Vagina (tissue), 2 donors: ENCODE results near the gene DPP10. TPM values are rescaled to one million over a fixed set of nuclear protein-coding genes. Genes with fewer than 3 reads are reported as not detected.

Experiments
- DNase-seq, 2 donors: peaks; one replicate each; pipeline ENCODE4 v3.0.0-alpha.2; 2017; ENCODE audit errors: extremely low spot score in 2 of 2
- H3K27ac ChIP-seq: fragments of 200-600 bp; sonication (generic); one replicate; pipeline ENCODE4 v1.5.1; 2019
- H3K27me3 ChIP-seq: fragments of 200-600 bp; sonication (generic); one replicate; pipeline ENCODE4 v1.5.1; 2019
- H3K36me3 ChIP-seq, 2 donors: fragments of 200-600 bp; sonication (generic); one replicate each; pipeline ENCODE4 v1.5.1; 2017 to 2019
- H3K4me1 ChIP-seq: fragments of 200-600 bp; sonication (generic); one replicate; pipeline ENCODE4 v1.5.1; 2019
- H3K4me3 ChIP-seq, 2 donors: fragments of 200-600 bp; sonication (generic); 1 replicate in 1 of 2; 2 replicates in 1 of 2; pipeline ENCODE4 v1.5.1; 2016 to 2019
- H3K9me3 ChIP-seq: fragments of 200-600 bp; sonication (generic); one replicate; pipeline ENCODE4 v1.5.1; 2019
- CTCF ChIP-seq, 3 experiments: fragments of 450-650 bp in 2 of 3; fragments of 200-600 bp in 1 of 3; sonication (generic) in 1 of 3; IDR thresholded peaks; one replicate each; pipeline ENCODE4 v1.5.1; 2017 to 2019; ENCODE audit warnings: antibody characterized with exemption in 3 of 3, mild to moderate bottlenecking in 2 of 3, moderate library complexity in 2 of 3
- POLR2A ChIP-seq, 2 donors: fragments of 450-650 bp; IDR thresholded peaks; one replicate each; pipeline ENCODE4 v1.6.1; 2017; ENCODE audit warnings: antibody characterized with exemption in 2 of 2, mild to moderate bottlenecking in 2 of 2, moderate library complexity in 2 of 2
- POLR2AphosphoS5 ChIP-seq, 2 donors: sonication (generic); formaldehyde crosslinking; IDR thresholded peaks; one replicate each; pipeline ENCODE4 v1.9.0; 2017; ENCODE audit warnings: antibody characterized with exemption in 2 of 2, mild to moderate bottlenecking in 2 of 2, low read depth in 1 of 2; ENCODE audit not compliant: insufficient read depth in 1 of 2
- intact Hi-C: fragments of 100-400 bp; cut with DNase I; formaldehyde crosslinking; loops from one replicate; pipeline ENCODE4 v1.15.1; 2023
- total RNA-seq: library from RNA; depleted of rRNA; stranded (reverse); fragments of >200 nt; gene quantifications from one replicate; pipeline ENCODE4 v1.2.3, GENCODE V29; 2016

The DPP10 gene
- total RNA-seq, 1 donor from 2014 or later: not detected

DNA sequence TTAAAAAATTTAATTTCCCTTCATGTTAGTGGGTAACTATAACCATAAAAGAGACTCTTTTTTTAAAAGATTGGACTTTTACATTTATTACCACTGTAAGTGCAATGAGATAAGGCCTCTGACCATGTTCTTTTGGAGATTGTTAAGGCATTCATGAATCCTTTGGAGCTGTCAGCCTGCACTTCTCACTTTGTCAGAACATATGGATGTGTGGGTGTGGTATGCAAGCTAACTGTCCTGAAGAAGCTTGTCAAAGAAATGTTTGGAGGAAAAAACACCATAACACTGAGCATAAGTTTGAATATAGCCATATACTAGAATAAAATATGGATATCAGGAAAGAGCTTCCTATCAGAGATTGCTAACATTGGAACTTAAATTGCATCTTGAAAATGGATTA lies 754.1 kb downstream of the DPP10 start:
- no peaks in the 10 kb centered on the region for H3K36me3 ChIP-seq

DNA sequence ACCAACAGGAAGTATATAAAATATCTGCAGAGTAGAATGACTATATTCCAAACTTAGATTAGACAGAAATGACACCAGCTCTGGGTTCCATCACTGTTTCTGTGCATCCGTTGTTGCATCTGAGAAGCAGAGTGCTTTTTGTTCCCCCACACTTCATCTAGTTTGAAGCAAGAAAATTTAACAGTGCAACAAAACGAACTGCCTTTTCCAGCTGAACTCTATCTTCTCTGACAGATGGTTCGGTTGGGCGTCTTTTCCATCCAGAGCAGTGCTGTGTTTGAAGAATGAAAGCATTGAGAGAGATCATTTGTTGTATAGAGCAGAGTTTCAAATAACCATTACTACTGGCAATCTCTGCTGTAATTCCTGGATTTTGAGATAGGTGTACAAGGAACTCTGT lies 757.5 kb downstream of the DPP10 start:
- TF ChIP-seq CTCF (IDR thresholded peaks at IDR 0.05) (no peak), POLR2AphosphoS5 (IDR thresholded peaks at IDR 0.05; ENCODE audit: insufficient read depth in 1 of 2, low read depth in 1 of 2) (no peak), POLR2A (IDR thresholded peaks at IDR 0.05) (no peak)
- intact Hi-C loops: no loop called here
- Histone ChIP-seq H3K27me3 (no peaks in the 10 kb centered on the region), H3K9me3 (no peaks in the 10 kb centered on the region), H3K4me1 (no peaks in the 10 kb centered on the region), H3K4me3 (no peak overlapping the region), H3K36me3 (no peaks in the 10 kb centered on the region), H3K27ac (no peak overlapping the region)
- DNase-seq: no peak

More for the DNA sequence above, 754.1 kb downstream of the DPP10 start:
- intact Hi-C loops: no loop called here
- H3K9me3 ChIP-seq: no peaks in the 10 kb centered on the region
- no peaks in the 10 kb centered on the region for H3K27me3 ChIP-seq
- no peak overlapping the region for H3K27ac ChIP-seq
- H3K4me1 ChIP-seq: no peaks in the 10 kb centered on the region
- no peak overlapping the region for H3K4me3 ChIP-seq
- TF ChIP-seq POLR2AphosphoS5 (IDR thresholded peaks at IDR 0.05; ENCODE audit: insufficient read depth in 1 of 2, low read depth in 1 of 2) (no peak), POLR2A (IDR thresholded peaks at IDR 0.05) (no peak), CTCF (IDR thresholded peaks at IDR 0.05) (no peak)
- DNase-seq: no peak

DNA sequence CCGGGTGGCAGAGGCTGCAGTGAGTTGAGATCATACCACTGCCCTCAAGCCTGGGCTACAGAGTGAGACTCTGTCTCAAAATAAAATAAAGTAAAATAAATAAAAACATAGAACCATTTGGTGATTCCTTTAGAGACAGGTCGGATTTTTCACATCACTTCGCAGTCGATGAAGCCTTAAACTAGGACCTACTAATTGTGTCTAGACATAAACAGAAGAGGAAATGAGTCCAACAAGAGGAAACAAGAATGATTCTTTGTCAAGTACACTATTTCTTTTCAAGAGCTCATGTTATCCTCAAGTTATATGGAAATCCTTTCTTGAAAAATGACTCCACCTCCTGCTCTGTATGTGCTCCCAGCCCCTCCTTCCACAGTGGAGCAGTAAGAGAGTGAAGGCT lies 758.9 kb downstream of the DPP10 start:
- Histone ChIP-seq H3K27me3 (no peaks in the 10 kb centered on the region), H3K4me1 (no peaks in the 10 kb centered on the region), H3K4me3 (no peak overlapping the region), H3K27ac (no peak overlapping the region), H3K9me3 (no peaks in the 10 kb centered on the region), H3K36me3 (no peaks in the 10 kb centered on the region)
- intact Hi-C loops: no loop called here
- no peak for TF ChIP-seq POLR2A (IDR thresholded peaks at IDR 0.05)
- no peak for TF ChIP-seq POLR2AphosphoS5 (IDR thresholded peaks at IDR 0.05; ENCODE audit: insufficient read depth in 1 of 2, low read depth in 1 of 2)
- no peak for TF ChIP-seq CTCF (IDR thresholded peaks at IDR 0.05)
- DNase-seq: no peak

DNA sequence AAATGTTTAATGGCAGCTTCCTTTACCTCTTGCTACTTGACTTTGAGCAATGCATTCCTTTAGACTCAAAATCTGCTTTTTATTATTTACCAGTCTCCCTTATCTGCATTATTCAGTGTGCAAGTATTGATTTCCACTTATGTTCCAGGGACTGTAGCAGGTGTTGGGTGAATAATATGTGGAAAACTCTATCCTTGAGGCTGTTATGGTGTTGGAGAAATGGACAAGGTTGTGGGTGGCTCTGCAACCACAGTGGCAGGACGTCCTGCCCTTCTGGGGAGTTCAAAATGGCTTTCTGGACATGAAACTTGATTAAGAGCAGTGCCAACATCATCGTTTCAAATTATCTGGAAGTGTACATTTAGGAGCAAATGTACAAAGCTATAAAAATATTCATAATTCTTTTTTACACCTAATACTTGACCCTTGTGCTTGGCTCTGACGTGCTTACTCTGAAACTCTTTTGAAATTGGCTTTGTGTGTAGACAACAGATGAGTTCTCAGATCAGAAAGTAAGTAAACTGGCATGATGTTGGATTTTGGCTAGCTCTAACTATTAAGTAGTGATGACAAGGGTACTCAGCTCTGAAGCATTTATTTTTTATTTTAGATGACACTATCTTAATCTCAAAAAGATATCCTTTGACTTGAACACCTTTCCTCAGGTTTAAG lies 766.2 kb downstream of the DPP10 start:
- Histone ChIP-seq H3K9me3 (no peaks in the 10 kb centered on the region), H3K27me3 (no peaks in the 10 kb centered on the region), H3K36me3 (no peaks in the 10 kb centered on the region), H3K4me3 (no peak overlapping the region), H3K27ac (no peak overlapping the region), H3K4me1 (no peaks in the 10 kb centered on the region)
- DNase-seq: no peak
- no peak for TF ChIP-seq POLR2AphosphoS5 (IDR thresholded peaks at IDR 0.05; ENCODE audit: insufficient read depth in 1 of 2, low read depth in 1 of 2)
- TF ChIP-seq CTCF (IDR thresholded peaks at IDR 0.05): no peak
- TF ChIP-seq POLR2A (IDR thresholded peaks at IDR 0.05): no peak
- intact Hi-C loops: no loop called here

DNA sequence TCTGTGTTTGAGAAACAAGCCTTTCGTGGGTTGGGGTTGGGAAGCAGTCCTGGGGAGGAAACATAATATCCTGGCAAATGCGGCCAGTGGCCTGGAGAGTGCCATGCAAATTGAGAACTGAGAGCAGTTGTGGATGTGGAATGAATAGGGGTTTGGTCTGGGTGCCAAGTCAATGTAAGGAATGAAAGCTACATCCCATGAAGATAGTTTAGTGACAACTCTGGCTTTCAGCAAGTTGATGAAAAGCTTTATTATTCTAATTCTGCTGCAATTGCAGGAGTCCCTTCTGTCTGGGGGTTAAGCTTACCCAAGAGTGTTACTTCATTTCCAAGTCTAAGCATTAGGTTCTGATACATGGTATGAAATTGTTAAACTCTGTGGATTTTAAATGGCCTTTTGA lies 771.6 kb downstream of the DPP10 start:
- Histone ChIP-seq H3K9me3 (no peaks in the 10 kb centered on the region), H3K27me3 (no peaks in the 10 kb centered on the region), H3K36me3 (no peaks in the 10 kb centered on the region), H3K27ac (no peak overlapping the region), H3K4me3 (no peak overlapping the region), H3K4me1 (no peaks in the 10 kb centered on the region)
- intact Hi-C loops: no loop called here
- no peak for DNase-seq
- no peak for TF ChIP-seq CTCF (IDR thresholded peaks at IDR 0.05)
- TF ChIP-seq POLR2A (IDR thresholded peaks at IDR 0.05): no peak
- no peak for TF ChIP-seq POLR2AphosphoS5 (IDR thresholded peaks at IDR 0.05; ENCODE audit: insufficient read depth in 1 of 2, low read depth in 1 of 2)
